Cardiac atrium fibroblast (primary cell): ENCODE results near the gene MOGAT1. TPM values are rescaled to one million over a fixed set of nuclear protein-coding genes. Genes with fewer than 3 reads are reported as not detected.

ENCODE experiments used
- total RNA-seq: library from RNA; depleted of rRNA; stranded (reverse); fragments of >200 nt; gene quantifications from 2 replicates; pipeline ENCODE4 v1.2.3, GENCODE V29; 2015

The MOGAT1 gene, protein sequence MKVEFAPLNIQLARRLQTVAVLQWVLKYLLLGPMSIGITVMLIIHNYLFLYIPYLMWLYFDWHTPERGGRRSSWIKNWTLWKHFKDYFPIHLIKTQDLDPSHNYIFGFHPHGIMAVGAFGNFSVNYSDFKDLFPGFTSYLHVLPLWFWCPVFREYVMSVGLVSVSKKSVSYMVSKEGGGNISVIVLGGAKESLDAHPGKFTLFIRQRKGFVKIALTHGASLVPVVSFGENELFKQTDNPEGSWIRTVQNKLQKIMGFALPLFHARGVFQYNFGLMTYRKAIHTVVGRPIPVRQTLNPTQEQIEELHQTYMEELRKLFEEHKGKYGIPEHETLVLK
- total RNA-seq: not detected in 2 replicates

DNA sequence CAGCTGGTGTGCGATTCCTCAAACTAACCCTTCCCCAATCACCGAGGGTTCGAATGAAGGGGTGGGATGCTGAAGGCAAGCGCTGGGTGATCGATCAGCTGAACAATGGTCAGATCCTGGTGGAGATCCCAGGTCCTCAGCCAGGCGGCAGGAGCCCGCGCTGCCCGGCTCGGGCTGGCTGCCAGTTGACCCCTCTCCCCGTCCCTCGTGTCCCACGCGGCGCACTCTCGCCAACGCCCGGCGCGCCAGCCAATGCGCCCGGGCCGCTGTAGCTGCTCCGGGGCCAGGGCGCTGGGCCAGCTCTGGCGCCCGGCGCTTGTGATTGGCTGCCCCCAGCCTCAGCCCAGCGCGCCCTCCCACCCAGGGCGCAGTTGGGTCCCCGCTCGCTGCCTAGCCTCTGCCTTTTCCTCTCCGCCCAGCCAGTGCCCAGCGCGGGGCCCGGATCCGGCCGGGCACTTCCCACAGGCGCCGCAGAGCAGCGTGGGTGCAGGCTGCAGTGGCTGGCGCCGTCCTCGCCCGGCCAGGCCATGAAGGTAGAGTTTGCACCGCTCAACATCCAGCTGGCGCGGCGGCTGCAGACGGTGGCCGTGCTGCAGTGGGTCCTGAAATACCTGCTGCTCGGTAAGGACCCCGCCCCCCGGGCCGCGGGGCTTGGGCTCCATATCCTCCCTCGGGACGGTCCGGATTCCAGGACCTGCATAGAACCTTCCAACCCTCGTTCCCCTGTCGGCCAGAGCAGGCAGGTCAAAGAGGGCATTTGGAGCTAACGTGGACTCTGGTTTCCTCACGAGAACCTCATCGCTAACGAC, at the start of gene MOGAT1:
Gene MOGAT1, plus strand, starts transcription at position 400 of the 809 bp plus-strand sequence. Its CDS starts 128 bp downstream, at position 528.

DNA sequence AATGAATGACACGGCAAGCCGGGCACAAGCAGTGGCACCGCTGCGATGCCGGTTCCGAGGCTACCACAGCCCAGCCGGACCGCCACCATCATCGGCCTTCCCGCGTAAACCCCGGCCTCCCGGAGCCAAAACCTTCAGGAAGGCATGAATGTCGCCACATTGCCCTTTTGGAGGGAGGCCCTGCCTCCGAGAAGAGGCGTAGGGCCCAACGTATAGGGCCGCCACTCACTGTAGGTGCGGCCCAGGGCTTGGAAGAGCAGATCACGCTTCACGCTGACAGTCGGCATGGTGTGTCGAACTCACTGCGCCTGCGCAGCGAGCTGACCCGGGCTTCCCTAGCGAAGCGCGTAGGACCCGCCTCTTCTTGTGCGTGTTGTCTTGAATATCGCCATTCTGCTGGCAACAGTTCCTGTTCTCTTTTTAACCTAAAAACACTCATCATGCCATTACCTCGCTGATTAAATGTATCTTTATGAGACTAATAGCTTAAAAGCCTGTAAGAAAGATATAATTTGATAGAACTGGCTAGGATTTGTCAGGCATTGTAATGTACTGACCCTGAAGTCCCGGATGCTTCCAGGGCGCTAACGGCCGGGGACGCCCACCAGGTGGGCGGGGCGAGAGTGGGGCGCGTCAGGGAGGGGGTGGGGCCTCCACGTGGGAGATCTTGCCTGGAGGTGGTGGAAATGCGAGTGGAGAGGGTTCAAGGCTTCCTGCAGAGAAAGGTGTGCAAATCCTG, 15.5 kb upstream of the MOGAT1 start, which contains the start of gene FARSB:
Gene FARSB, minus strand, starts transcription at position 306 of the 739 bp plus-strand sequence. Its CDS starts 19 bp downstream, at position 287.

Other genes starting within 250 kb of the MOGAT1 start
- gene SGPP2, start 247.1 kb upstream of the MOGAT1 start, total RNA-seq: not detected in 2 replicates
- gene FARSB, start 15.6 kb upstream of the MOGAT1 start, total RNA-seq: 13.9 and 16.8 TPM in 2 replicates
- 50.2 and 94.6 TPM in 2 replicates for gene ACSL3, start 189.4 kb downstream of the MOGAT1 start, total RNA-seq